ELR (cell line): ENCODE data around the gene HCFC1.

Source experiments
- DNase-seq: peaks from one replicate; pipeline ENCODE4 v3.0.0-alpha.2; 2015; ENCODE audit warnings: low read depth

The HCFC1 gene

DNA sequence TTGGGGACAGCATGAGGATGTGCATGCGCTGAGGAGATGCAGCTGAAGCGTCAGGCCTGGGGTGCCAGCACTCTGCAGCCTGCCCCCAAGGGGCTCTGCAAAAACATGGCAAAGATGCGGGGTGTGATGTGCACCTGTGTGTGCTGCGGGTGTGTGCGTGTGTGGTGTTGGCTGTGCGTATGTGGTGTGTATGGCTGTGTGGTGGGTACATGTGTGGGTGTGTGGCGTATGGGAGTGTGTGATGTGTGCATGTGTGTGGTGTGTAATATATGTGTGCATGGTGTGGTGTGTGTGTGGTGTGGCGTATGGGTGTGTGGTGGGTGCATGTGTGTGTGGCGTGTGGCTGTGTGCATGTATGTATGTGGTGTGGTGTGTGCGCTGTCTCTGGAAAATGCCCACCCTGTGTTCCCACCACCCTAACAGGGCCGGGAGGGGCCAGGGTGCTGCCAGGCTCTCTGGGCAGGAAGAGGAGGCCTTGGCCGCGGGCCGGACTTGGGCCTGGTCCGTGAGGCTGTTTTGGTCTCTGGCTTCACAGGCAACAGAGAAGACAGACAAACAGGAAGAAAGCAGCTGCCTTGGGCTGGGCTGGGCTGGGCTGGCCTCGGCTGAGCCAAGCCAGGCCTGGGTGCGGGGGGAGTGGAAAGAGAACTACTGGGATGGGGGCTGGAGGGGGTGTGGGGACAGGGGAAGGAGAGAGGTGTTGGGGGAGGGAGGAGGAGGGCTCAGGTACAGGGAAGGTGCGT is 68.2 kb downstream of the HCFC1 start:
- DNase-seq: no peak

DNA sequence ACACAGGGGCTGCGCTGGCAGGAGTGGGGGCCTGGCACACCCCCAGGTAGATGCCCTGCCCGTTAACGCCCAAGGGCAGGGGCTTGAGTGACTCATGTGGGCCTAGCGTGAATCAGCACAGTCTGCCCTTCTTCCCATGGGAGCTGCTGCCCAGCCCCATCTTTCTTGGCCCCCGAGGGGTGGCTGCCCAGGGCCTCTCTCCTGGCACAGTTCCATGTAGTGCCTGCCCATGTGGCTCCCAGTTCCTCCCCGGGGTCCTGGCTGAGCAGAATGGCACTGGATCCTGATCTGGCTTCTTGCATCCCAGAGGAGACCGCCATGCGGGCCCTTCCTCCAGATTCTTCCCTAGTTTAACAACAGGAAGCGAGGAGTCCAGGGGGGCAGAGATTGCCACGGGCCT is 69.2 kb downstream of the HCFC1 start:
- DNase-seq: peak; percentile 54

DNA sequence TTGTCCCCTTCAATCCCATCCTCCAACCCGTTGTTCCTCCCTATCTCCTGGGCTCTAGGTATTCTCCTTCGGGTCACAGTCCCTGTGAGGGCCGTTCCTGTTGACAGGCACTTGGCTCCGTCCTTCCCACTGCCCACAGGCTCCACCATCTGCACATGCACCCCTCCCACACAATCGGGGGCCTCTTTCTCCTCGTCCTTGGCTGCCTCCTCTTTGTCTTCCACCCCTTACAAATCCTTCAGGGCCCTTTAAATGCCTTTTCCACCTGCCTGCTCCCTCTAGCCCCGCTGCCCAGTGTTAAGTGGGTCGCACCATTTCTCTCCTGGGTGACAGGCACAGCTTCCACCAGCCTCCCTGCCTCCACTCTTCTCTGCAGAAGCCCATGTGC is 69.9 kb downstream of the HCFC1 start:
- no peak for DNase-seq

DNA sequence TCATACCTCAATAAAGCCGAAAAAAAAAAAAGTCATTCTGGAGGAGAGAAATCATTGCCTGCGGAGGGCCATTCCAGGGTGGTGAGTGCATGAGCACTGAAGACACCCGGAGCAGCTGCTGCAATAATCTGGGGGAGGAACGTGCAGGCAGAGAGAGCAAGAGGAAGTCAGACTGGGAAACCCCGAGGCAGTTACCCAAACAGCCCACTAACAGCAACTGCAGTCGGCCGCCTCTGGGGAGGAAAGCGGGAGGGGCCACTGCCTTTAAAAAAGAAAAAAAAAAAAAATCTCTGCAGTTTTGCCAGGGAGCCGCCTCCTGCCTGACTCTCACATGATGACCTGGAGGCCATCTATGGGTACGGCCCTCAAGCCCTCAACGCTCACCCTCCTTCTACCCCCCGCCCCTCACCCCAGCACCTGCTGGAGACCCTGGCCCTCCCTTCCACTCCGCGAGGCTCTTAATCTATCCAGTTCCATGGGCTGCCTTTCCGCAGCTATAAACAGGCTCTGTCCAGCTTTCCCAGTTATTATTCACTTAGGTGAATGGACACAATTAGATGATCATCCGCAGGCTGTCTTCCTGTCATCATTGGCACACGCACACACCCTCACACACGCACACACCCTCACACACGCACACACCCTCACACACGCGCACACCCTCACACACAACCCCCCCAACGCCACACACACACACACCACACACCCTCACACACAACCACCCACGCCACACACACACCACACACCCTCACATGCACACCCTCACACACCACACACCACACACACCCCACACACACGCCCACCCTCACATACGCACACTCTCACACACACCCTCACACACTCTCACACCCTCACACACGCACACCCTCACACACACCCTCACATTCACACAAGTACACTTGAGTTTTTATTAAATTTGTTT is 70.5 kb downstream of the HCFC1 start:
- DNase-seq: peak; percentile 91

DNA sequence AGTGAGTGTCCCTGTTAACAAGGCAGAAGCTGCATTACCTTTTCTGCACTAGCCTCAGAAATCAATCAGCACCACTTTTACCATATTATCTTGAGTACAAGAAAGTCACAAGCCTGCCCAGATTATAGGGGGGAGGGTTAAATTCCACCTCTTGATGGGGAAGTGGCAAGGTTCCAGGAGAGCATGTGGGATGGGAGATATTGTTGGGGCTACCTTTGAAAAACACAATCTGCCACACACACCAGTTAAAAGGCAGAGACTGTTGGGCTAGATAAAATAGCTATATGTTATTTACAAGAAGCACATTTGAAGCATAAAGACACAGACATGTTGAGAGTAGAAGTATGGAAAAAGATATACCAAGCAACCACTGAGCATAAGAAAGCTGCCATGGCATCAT is 73.7 kb downstream of the HCFC1 start:
- no peak for DNase-seq
